GM12873 (cell line): Measurements from ENCODE around the gene FPR2.

Experiments
- CTCF ChIP-seq: IDR thresholded peaks from 2 replicates; pipeline ENCODE4 v1.5.1; 2012; ENCODE audit warnings: low read depth, mild to moderate bottlenecking, moderate library complexity, low read length, control low read depth; ENCODE audit not compliant: insufficient read depth; ENCODE audit errors: missing control alignments

FPR2 gene

GRCh38 chr19:51803967-51804366, 43.0 kb downstream of the FPR2 start:
- no peak for TF ChIP-seq CTCF

GRCh38 chr19:51807111-51807701, 46.2 kb downstream of the FPR2 start:
- no peak for TF ChIP-seq CTCF

GRCh38 chr19:51807925-51808324, 46.9 kb downstream of the FPR2 start:
- TF ChIP-seq CTCF = no peak

- TF ChIP-seq CTCF = no peak
Measured at GRCh38 chr19:51808333-51808986, 47.5 kb downstream of the FPR2 start.

- TF ChIP-seq CTCF = no peak
Measured at GRCh38 chr19:51809787-51810186, 48.8 kb downstream of the FPR2 start.

- TF ChIP-seq CTCF = no peak
Measured at GRCh38 chr19:51810223-51810622, 49.2 kb downstream of the FPR2 start.

- TF ChIP-seq CTCF = no peak
Measured at GRCh38 chr19:51811344-51811743, 50.4 kb downstream of the FPR2 start.

- no peak for TF ChIP-seq CTCF
Measured at GRCh38 chr19:51815043-51815442, 54.1 kb downstream of the FPR2 start.
